ENCODE data around the gene SLC6A4.
"Not testable (repeated sequence)": the region's sequence is repeated elsewhere in the genome, so short reads cannot be mapped to it uniquely, and the experiment has no call there.

The SLC6A4 gene

DNA sequence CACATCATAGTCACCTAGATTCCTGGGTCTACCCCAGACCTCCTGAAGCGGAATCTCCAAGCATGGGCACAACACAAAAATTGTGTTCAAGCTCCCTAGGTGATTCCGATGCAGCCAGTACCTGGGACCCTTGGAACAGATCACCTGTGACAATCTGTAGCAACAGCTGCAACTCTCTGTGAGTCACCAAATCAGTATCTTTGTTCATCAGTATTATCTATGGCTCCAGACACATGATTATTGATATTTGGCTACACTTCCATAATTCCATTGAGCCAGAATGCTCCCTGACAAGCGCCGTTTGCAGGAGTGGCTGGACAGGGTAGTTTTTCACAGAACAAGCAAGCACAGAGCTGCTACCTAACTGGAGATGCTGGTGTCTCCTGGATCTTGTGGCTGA, 16.2 kb downstream of the SLC6A4 start:
- no peak for DNase-seq (ENCODE audit: low read depth in 2 of 2)

DNA sequence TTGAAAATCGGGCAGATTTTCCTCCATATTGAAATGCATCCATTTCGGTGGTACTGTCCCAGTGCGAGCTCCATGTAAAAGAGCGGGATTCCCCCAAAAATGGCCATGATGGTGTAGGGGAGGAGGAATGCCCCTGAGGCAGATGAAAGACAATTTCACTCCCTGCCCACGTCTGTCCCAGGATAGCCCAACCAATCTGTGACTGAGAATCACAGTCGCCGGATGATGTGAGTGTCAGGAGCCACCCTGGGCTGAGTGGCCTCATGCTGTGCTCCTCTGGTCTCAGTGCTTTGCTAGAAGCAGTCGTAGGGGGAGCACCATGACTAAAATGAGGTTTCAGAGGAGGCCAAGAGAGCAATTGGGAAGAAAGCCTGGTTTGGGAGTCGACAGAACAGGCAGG, 16.7 kb downstream of the SLC6A4 start:
- no peak for DNase-seq (ENCODE audit: low read depth in 2 of 2)

DNA sequence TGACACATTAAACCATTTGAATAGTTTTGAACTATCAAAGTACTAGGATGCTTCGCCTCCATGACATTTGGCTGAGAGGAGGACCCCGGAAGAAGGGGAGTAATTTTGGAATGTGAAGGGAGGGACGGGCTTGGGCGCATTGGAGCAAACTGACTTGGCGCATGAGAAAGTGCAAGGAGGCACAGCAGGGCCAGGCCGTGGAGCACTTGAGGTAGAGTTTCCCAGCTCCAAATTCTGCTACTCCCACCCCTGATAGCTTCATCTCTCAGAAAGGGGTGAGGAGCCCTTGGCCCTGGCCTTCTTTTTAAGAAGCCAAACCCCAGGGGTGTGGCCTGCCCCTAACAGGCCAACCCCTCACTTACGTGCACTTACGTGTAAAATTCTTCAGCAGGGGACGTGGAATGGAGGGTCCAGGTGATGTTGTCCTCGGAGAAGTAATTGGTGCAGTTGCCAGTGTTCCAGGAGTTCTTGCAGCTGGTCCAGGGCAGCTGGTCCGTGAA, 17.7 kb downstream of the SLC6A4 start:
- no peak for DNase-seq (ENCODE audit: low read depth in 2 of 2)

DNA sequence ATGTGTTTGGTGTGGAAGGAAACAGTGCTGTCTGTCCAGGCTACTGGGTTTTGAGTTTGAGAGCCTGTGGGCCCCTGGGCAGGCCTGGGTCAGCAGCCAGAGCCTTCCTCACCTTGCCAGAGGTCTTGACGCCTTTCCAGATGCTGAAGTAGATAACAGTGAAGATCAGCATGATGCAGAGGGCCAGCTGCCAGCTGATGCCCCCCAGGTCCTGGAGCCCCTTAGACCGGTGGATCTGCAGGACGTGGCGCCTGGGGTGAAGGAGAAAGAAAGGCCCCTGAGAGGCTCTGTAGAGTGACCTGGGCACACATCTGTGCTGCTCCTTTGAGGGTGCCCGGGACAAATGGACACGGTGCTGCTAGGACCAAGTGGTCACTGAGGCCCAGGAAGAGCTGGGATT, 18.4 kb downstream of the SLC6A4 start:
- no peak for DNase-seq (ENCODE audit: low read depth in 2 of 2)

DNA sequence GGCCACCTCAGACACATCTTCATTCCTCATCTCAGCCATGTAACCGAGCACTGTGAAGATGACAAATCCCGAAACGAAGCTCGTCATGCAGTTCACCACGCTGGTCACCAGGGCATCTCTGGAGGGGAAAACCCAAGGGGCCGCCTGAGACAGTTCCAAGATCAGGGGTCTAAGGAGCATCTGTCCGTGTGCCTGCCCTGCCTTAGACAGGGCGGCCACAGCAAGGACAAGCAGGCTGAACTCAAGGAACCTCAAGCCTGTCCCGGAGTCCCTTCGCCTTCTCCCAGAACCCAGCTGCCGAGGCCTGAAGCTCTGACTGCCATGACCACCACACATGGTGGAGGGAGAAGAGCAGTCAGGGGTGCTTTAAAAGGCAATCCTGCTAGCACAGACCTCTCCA, 22.7 kb downstream of the SLC6A4 start:
- no peak for DNase-seq (ENCODE audit: low read depth in 2 of 2)

DNA sequence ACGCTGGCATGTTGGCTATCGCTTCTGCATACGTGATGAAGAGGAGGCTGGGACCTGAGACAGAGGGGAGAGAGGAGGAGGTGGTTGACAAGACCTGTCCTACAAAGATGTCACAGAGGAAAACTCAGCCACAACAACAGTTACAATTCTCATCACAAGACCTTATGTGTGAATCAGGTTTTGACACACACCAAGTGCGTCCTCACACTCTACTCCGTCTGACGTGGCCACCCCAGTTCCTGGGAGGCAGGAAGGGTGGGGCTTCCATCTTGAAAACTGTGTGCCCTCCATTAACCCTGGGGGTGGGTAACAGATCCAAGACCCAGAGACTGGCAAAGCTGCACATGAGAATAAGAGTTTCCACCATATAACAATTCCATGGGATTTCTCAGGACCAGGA, 24.1 kb downstream of the SLC6A4 start:
- DNase-seq (ENCODE audit: low read depth in 2 of 2): no peak

DNA sequence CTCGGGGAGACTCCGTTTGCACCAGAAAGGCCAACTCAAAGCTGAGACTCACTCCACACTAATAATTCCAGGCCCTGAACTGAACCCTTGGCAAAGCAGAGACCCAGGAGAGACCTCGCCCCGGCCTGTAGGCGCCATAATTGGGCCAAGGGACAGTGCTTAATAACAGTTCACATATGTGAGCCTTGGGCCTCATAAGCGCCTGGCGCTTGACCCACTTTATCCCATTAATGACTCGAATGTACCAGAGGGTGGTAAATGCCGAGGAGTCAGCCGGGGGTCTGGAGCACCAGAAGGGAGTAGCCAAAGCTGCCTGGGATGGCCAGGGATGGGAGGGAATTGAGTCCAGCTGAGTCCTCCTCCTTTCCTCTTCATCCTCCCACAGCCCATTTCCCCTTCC, 24.6 kb downstream of the SLC6A4 start:
- no peak for DNase-seq (ENCODE audit: low read depth in 2 of 2)

DNA sequence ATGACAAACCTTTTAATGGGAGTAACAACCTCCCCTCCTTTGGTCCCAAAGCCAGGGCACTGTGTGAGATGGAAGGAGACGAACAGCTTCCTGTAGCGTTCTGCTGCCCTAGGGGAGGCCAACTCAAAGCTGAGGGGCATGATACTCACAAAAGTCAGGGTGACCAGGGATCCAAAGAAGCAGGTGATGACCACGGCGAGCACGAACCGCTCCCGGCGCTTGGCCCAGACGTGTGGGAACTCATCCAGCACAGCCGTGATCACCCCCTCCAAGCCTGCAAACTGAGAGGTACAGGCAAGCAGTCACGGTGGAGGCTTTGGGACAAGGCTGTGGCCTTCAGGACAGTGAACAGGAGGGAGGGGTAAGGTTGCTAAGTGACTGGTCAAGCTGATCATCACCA, 25.1 kb downstream of the SLC6A4 start:
- no peak for DNase-seq (ENCODE audit: low read depth in 2 of 2)

DNA sequence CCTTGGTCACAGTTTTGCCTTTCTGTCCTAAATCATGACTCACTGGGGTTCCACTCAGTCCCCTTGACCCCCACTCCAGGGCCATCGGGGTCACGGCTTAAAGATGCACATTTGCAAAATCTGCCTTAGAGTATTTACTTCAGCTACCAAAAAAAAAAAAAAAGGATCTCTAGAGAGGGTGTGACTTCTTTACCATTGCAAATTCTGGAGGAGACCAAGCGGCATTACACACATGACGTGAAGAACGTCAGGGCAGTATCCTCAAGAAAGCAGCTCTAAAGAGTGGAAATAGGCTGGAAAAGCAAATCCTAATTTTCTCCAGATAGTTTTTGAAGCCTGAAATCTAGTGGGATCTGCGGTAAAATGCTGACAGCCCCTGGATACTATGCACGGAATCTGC, 25.6 kb downstream of the SLC6A4 start:
- DNase-seq (ENCODE audit: low read depth in 2 of 2): no peak

DNA sequence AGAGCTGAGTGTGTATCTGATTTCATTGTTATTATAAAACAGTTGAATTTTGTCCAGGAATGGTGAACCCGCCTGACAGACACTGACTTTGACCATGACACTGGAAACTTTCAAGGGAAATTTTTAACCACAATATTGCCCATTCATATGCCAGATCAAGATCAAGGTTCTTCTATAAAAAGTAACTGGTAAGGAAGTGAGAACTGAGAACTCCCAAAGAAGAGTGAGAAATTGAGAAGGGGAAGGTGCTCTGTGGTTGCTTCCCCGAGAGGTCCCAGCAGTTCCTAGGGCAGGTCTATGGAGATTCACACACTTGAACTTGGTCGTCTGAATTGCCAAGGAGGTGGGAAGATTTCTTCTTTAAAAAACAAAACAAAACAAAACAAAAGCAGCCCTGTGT, 27.3 kb downstream of the SLC6A4 start:
- DNase-seq (ENCODE audit: low read depth in 2 of 2): no peak

DNA sequence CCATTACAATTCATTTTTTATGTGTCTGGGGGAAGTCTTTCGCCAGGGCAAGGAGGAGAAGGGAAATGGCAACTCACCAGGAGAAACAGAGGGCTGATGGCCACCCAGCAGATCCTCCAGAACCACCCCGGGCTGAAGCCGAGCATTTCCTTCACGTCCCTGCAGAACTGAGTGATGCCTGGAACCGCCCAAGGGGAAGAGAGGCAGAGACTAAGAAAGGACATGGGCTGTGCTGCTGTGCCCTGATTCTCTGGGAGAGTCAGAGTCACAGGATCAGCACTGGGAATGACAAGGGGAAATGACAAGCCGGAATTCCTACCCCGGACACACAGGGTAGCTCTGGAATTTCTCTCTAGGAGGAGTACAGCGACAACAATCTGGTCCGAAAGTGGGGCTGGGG, 27.8 kb downstream of the SLC6A4 start:
- no peak for DNase-seq (ENCODE audit: low read depth in 2 of 2)

DNA sequence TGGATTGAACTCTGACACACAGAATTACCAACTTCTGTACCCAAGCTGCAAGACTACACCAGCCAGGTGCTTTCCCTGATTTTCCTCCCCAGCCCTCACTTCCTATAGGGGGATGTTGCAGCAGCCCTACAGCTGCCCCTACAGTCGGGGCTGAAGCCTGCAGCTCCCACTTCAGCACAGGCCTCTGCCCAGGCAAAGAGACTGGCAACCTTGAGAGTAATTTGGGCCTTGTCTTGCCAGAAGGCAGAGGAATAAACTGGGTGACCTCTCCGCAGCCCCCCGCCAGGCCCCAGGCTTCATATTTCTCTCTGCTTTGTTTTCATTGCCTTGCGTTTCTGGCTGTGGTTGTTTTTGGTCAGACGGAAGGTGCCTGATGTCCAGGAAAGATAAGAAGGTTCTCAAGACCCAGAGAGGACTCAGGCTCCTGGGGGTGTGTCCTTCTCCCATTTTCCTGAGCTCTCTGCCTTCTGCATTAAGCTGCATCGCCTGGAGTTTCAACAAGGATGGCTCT, 32.0 kb downstream of the SLC6A4 start:
- no peak for DNase-seq (ENCODE audit: low read depth in 2 of 2)

DNA sequence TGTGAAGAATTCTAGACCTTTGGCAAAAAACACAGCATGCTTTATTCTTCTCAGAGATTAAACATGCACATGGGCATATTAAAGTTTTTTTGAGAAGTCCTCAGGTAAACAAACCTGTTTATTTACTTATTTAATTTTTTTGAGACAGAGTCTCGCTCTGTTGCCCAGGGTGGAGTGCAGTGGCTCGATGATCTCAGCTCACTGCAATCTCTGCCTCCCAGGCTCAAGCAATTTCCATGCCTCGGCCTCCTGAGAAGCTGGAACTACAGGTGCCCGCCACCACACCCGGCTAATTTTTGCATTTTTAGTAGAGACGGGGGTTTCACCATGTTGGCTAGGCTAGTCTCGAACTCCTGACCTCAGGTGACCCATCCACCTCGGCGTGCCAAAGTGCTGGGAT, 34.8 kb downstream of the SLC6A4 start:
- not testable (repeated sequence) for DNase-seq (ENCODE audit: low read depth in 2 of 2)

DNA sequence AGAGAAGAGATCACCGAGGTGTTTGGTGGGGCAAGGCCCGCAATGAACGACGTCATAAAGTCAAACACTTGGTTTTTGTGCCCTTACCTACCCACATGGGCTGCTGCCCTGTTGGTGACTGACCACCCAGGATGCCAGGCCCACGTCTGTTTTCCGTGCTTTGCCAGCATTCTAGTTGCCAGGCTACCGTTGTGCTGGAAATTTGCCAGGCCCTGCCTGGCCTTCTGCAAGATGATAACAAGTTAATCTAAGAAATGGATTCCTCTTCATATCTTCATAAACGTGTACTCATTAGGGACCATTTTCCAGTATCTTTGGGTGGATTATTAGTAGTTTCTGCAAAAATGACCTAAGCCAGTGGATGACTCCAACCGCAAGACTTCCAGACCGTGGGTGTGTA, 35.4 kb downstream of the SLC6A4 start:
- no peak for DNase-seq (ENCODE audit: low read depth in 2 of 2)

DNA sequence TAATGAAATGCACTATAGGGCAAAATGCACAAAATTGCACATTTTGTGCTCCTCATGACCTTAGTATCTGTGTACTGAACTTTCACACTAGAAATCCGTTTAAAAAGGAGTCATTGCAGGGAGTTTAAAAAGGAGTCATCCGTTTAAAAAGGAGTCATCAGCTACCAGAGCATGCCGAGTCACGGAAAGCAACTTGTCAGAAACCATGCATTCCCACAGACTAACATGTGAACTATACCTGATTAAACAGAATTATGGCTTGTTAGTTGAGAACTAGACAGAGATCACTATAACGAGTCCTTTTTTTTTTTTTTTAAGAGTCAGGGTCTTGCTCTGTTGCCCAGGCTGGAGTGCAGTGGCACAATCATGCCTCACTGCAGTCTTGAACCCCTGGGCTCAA, 35.9 kb downstream of the SLC6A4 start:
- no peak for DNase-seq (ENCODE audit: low read depth in 2 of 2)

DNA sequence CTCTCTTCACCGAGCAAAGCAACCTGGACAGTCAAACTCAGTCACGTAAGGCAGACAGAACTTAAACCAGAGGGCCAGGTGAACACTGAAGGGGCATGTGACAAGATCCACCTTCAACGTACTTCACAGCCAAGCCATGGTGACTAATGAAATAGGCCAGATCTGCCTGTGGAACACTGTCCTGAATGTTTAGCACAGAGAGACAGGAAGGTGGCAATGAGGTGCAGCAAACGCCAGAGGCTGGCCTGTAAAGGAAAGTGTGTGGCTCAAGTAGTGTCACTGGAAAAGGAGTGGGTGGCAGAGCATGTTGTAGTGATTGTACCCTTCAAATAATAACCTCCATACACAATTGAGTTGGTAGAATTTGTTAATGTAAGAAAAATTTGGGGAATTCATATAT, 38.1 kb downstream of the SLC6A4 start:
- no peak for DNase-seq (ENCODE audit: low read depth in 2 of 2)

DNA sequence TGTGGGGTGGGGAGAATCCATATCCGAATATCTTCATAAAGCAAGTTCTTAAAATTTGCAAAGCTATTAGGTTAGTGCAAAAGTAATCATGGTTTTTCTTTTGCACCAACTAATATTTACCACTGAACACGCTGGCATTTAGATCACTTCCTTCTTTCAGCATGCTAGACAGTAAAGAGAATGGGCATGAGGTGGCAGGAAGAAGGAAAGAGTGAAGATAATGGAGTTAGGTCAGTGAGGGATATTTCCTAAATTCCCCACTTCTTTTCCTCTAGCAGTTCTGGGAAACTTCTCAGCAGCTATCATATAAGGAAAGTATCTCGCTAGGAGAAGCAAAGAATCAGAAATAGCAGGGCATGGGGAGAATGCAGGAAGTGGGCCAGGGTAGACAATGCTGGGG, 39.0 kb downstream of the SLC6A4 start:
- DNase-seq (ENCODE audit: low read depth in 2 of 2): no peak

DNA sequence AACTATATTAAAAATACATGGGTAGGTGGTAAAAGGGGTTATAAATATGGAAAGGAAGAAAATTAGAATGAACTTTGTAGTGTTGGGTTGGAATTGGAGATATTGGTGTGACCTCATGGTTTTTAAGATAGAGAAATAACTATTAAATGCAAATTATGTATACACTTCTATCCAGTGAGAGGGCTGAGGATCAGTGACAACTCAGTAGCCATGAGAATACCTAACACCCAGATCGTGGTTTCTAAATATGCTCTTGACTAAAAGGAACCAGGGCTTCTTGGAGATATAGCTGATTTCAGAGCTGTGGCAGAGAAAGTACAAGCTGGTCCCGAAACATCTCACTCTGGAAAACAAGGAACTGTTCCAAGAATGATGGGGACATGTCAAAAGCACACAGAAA, 44.4 kb downstream of the SLC6A4 start:
- no peak for DNase-seq (ENCODE audit: low read depth in 2 of 2)

DNA sequence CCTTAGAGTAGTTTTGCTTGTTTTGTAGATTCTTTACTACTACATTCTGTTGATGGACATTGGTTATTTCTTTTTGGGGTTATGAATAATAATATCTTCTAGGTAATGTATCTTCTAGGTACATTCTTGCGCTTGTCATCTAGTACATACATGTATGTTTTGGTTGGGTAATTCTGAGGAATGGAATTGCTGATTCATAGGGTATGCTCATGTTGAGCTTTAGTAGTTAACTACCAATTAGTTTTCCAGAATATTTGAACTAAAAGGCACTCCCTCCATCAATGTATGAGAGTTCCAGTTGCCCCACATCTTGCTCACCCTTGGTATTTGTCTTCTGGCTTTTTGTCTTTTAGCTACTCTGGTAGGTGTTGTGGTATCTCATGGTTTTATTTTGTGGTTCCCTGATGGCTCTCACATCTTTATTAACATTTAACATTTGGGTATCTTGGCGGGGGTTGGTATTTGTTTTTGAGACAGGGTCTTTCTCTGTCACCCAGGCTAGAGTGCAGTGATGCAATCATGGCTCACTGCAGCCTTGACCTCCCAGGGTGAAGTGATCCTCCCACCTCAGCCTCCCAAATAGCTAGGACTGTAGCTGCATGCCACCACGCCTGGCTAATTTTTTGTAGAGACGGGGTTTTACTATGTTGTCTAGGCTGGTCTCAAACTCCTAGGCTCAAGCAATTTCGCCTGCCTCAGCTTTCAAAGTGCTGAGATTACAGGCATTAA, 47.1 kb downstream of the SLC6A4 start:
- no peak for DNase-seq (ENCODE audit: low read depth in 2 of 2)

DNA sequence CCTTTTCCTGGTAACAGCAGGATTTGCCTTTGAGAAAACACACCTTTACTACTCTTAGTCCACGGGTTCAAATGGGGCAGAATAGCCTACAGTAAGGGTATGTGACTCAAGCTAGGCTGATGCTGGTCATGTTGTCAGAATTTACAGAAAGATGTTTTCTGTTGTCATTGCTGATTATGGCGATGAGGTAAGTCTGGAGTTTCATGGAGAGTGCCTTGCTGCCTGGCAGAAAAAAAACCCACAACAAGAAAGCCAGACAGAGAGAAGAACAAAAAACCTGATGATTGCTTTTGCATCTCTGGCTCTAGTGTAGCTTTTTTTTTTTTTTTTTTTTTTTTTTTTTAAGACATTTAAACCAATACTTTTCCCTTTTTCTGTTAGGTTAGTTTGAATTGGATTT, 47.9 kb downstream of the SLC6A4 start:
- DNase-seq (ENCODE audit: low read depth in 2 of 2): no peak

DNA sequence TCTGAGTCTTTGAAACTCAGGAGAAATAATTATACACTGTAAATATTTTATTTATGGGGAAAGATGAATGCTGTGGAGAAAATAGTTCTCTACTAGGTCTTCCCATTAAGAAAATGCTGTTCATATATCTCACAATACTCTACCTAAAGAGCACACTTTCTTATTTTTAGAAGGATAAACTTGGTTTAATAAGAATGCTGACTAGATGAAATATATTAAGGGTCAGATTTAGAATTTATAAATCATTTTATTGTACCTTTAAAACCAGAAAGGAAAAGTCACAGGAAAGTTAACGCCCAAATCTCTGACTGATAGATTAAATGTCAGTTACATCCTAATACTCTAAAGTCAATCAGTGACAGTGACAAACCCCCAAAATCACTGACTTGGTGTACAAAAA, 48.7 kb downstream of the SLC6A4 start:
- DNase-seq (ENCODE audit: low read depth in 2 of 2): no peak

DNA sequence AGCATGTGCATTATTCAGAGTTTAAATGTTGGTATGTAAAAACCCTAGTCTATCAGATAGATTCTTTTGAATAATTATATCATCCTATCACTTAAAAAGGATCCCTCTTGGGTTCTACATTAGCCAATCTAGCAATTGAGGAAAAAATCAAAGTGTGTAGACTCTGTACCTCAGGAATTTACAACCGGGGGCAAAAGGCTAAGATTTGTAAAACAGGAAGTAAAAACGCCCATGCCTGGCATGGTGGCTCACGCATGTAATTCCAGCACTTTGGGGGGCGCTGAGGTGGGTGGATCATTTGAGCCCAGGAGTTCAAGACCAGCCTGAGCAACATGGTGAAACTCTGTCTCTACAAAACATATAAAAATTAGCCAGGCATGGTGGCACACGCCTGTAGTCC, 58.6 kb downstream of the SLC6A4 start:
- DNase-seq (ENCODE audit: low read depth in 2 of 2): no peak

DNA sequence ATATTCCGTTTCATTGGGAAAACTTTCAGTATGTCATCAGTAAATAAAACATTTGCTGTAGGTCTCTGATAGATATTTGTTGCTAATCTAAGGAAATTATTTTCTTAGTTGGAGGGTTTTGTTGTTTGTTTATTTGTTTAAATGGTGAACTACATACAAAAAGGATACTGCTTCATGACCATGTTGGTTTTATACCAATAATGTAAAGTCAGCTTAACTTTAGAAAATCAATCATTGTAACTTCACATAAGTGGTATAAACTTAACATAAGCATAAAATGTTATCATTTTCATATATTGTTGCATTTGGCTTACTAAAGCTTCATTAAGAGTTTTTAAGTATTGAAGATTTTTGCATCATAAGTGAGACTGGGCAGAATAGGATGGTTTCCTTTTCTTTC, 60.9 kb downstream of the SLC6A4 start:
- DNase-seq (ENCODE audit: low read depth in 2 of 2): no peak

DNA sequence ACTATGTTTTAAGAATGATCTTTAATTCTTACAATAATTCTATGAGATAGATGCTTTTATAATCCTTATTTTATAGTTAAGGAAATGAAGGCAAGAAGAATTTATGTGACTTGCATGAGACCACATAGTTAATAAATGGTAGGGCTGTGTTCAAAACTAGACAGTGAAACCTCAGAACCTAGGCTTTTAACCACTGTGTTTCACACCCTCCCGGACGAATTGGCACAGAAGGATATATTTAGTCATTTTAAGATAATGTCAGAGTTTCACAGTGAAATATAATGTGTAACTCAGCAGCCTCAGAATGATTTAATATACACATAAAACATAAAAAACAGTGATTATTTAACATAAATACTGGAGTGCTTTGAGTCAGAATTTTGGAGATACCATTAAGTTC, 61.8 kb downstream of the SLC6A4 start:
- DNase-seq (ENCODE audit: low read depth in 2 of 2): no peak
